SW 1271 (cell line): ENCODE results near the gene ESR2.
"Not testable (repeated sequence)": the region's sequence is repeated elsewhere in the genome, so short reads cannot be mapped to it uniquely, and the experiment has no call there.

Experiments used
- DNase-seq, 2 experiments: peaks; one replicate each; lab custom pipeline; 2025; lab: John Stamatoyannopoulos, UW

The ESR2 gene

GRCh38 chr14:64220466-64220865 is 73.7 kb downstream of the ESR2 start:
- DNase-seq, result no peak

- no peak for DNase-seq
These were observed 74.1 kb downstream of the ESR2 start for GRCh38 chr14:64220056-64220455.

- no peak for DNase-seq
These were observed 75.6 kb downstream of the ESR2 start for GRCh38 chr14:64218344-64219240.

GRCh38 chr14:64217834-64218233 is 76.3 kb downstream of the ESR2 start:
- no peak for DNase-seq

- DNase-seq, result no peak
These were observed 76.9 kb downstream of the ESR2 start for GRCh38 chr14:64217308-64217707.

GRCh38 chr14:64215978-64216377 is 78.2 kb downstream of the ESR2 start:
- no peak for DNase-seq

GRCh38 chr14:64215274-64215673 is 78.9 kb downstream of the ESR2 start:
- no peak for DNase-seq

GRCh38 chr14:64213853-64214570 is 80.2 kb downstream of the ESR2 start:
- DNase-seq, result no peak

GRCh38 chr14:64213086-64213485 is 81.1 kb downstream of the ESR2 start:
- DNase-seq, result no peak

GRCh38 chr14:64212666-64213065 is 81.5 kb downstream of the ESR2 start:
- DNase-seq, result no peak

GRCh38 chr14:64210912-64211311 is 83.3 kb downstream of the ESR2 start:
- not testable (repeated sequence) for DNase-seq

GRCh38 chr14:64210216-64210615 is 84.0 kb downstream of the ESR2 start:
- DNase-seq, result no peak

GRCh38 chr14:64209444-64210131 is 84.6 kb downstream of the ESR2 start:
- no peak for DNase-seq

GRCh38 chr14:64208981-64209380 is 85.2 kb downstream of the ESR2 start:
- DNase-seq, result no peak

- no peak for DNase-seq
These were observed 85.9 kb downstream of the ESR2 start for GRCh38 chr14:64208261-64208660.

GRCh38 chr14:64203366-64204006 is 90.7 kb downstream of the ESR2 start:
- no peak for DNase-seq

- DNase-seq, result no peak
These were observed 91.5 kb downstream of the ESR2 start for GRCh38 chr14:64202716-64203115.

GRCh38 chr14:64201921-64202545 is 92.1 kb downstream of the ESR2 start:
- no peak for DNase-seq

- DNase-seq, result no peak
These were observed 92.9 kb downstream of the ESR2 start for GRCh38 chr14:64201296-64201695.

- DNase-seq, result no peak
These were observed 94.0 kb downstream of the ESR2 start for GRCh38 chr14:64200170-64200569.

- DNase-seq, result no peak
These were observed 95.7 kb downstream of the ESR2 start for GRCh38 chr14:64198486-64198885.

GRCh38 chr14:64197996-64198395 is 96.2 kb downstream of the ESR2 start:
- no peak for DNase-seq
